H9 (cell line): ENCODE results near the gene TSC2. TPM values are rescaled to one million over a fixed set of nuclear protein-coding genes. Genes with fewer than 3 reads are reported as not detected.

ENCODE experiments used
- DNase-seq: peaks from one replicate; pipeline ENCODE4 v3.0.0-alpha.2; 2017
- H2AFZ ChIP-seq: one replicate; pipeline ENCODE4 v1.6.1; 2013; ENCODE audit warnings: mild to moderate bottlenecking, low read length, control low read depth, moderate library complexity
- H2AK5ac ChIP-seq: 2 replicates; pipeline ENCODE4 v1.6.1; 2013; ENCODE audit warnings: low read length, control low read depth, mixed read lengths; ENCODE audit not compliant: insufficient read length
- H2BK120ac ChIP-seq: one replicate; pipeline ENCODE4 v1.6.1; 2013; ENCODE audit warnings: low read depth, mild to moderate bottlenecking, low read length, control low read depth, inconsistent platforms; ENCODE audit not compliant: poor library complexity, severe bottlenecking
- H2BK12ac ChIP-seq: 2 replicates; pipeline ENCODE4 v1.6.1; 2013; ENCODE audit warnings: low read length, control low read depth, mixed read lengths, low read depth; ENCODE audit not compliant: insufficient read length
- H2BK15ac ChIP-seq: 2 replicates; pipeline ENCODE4 v1.6.1; 2013; ENCODE audit warnings: low read depth, low read length, control low read depth
- H2BK20ac ChIP-seq: one replicate; pipeline ENCODE4 v1.6.1; 2013; ENCODE audit warnings: low read depth, mild to moderate bottlenecking, low read length, control low read depth, inconsistent platforms; ENCODE audit not compliant: poor library complexity, severe bottlenecking
- H2BK5ac ChIP-seq: 2 replicates; pipeline ENCODE4 v1.6.1; 2013; ENCODE audit warnings: low read length, control low read depth, mixed read lengths; ENCODE audit not compliant: insufficient read length
- H3K14ac ChIP-seq: 2 replicates; pipeline ENCODE4 v1.6.1; 2013; ENCODE audit warnings: low read length, control low read depth; ENCODE audit not compliant: insufficient read depth
- H3K18ac ChIP-seq: 2 replicates; pipeline ENCODE4 v1.6.1; 2013; ENCODE audit warnings: low read depth, mild to moderate bottlenecking, mixed read lengths, low read length, control low read depth; ENCODE audit not compliant: insufficient read length
- H3K23ac ChIP-seq: 2 replicates; pipeline ENCODE4 v1.6.1; 2013; ENCODE audit warnings: low read length, control low read depth, mixed read lengths, low read depth; ENCODE audit not compliant: insufficient read length
- H3K23me2 ChIP-seq: 2 replicates; pipeline ENCODE4 v1.6.1; 2013; ENCODE audit warnings: low read depth, mild to moderate bottlenecking, mixed read lengths, low read length, control low read depth; ENCODE audit not compliant: insufficient read length, poor library complexity, severe bottlenecking
- H3K27ac ChIP-seq: 2 replicates; pipeline ENCODE4 v1.5.1; 2013; ENCODE audit warnings: low read length, control low read depth, mixed read lengths, low read depth; ENCODE audit not compliant: insufficient read length
- H3K27me3 ChIP-seq: 2 replicates; pipeline ENCODE4 v1.6.1; 2013; ENCODE audit warnings: low read length, control low read depth, inconsistent platforms; ENCODE audit not compliant: insufficient read depth
- H3K4ac ChIP-seq: 2 replicates; pipeline ENCODE4 v1.6.1; 2013; ENCODE audit warnings: low read depth, mild to moderate bottlenecking, control low read depth, inconsistent platforms, low read length, moderate library complexity
- H3K4me1 ChIP-seq: 2 replicates; pipeline ENCODE4 v1.6.1; 2013; ENCODE audit warnings: low read length, control low read depth, inconsistent platforms; ENCODE audit not compliant: insufficient read depth
- H3K4me2 ChIP-seq: 2 replicates; pipeline ENCODE4 v1.6.1; 2013; ENCODE audit warnings: low read length, control low read depth, mixed read lengths; ENCODE audit not compliant: insufficient read length, insufficient read depth
- H3K56ac ChIP-seq: 2 replicates; pipeline ENCODE4 v1.6.1; 2013; ENCODE audit warnings: low read depth, mild to moderate bottlenecking, mixed read lengths, low read length, control low read depth; ENCODE audit not compliant: insufficient read length
- H3K79me1 ChIP-seq: 2 replicates; pipeline ENCODE4 v1.6.1; 2013; ENCODE audit warnings: low read depth, mild to moderate bottlenecking, moderate library complexity, low read length, control low read depth, inconsistent platforms; ENCODE audit not compliant: insufficient read depth, poor library complexity, severe bottlenecking
- H3K79me2 ChIP-seq: 2 replicates; pipeline ENCODE4 v1.6.1; 2013; ENCODE audit warnings: low read length, control low read depth, inconsistent platforms; ENCODE audit not compliant: insufficient read depth
- H3K9ac ChIP-seq: 2 replicates; pipeline ENCODE4 v1.6.1; 2013; ENCODE audit warnings: low read length, control low read depth, mixed read lengths; ENCODE audit not compliant: insufficient read length; ENCODE audit errors: extremely low read depth
- H3K9me3 ChIP-seq: one replicate; pipeline ENCODE4 v1.6.1; 2013; ENCODE audit warnings: low read depth, low read length, inconsistent platforms; ENCODE audit not compliant: control insufficient read depth
- H3T11ph ChIP-seq: one replicate; pipeline ENCODE4 v1.6.1; 2013; ENCODE audit warnings: mild to moderate bottlenecking, low read length, control low read depth, inconsistent platforms
- H4K20me1 ChIP-seq: one replicate; pipeline ENCODE4 v1.6.1; 2013; ENCODE audit not compliant: control insufficient read depth, insufficient read length, insufficient read depth
- H4K5ac ChIP-seq: 2 replicates; pipeline ENCODE4 v1.6.1; 2013; ENCODE audit warnings: low read depth, mild to moderate bottlenecking, mixed read lengths, low read length, control low read depth; ENCODE audit not compliant: insufficient read length
- H4K8ac ChIP-seq: replicated peaks from 2 replicates; pipeline ENCODE4 v1.6.1; 2013; ENCODE audit warnings: low read length, control low read depth, mixed read lengths, low read depth; ENCODE audit not compliant: insufficient read length
- H4K91ac ChIP-seq: 2 replicates; pipeline ENCODE4 v1.6.1; 2013; ENCODE audit warnings: low read depth, mild to moderate bottlenecking, moderate library complexity, mixed read lengths, low read length, control low read depth; ENCODE audit not compliant: insufficient read length
- H3K27ac Mint-ChIP-seq, 3 experiments: 2 replicates in 2 of 3; 3 replicates in 1 of 3; pipeline ENCODE4 v1.8.0; 2020 to 2021; ENCODE audit warnings: mixed read lengths in 3 of 3, mild to moderate bottlenecking in 1 of 3, moderate library complexity in 1 of 3
- H3K27me3 Mint-ChIP-seq: 2 replicates; pipeline ENCODE4 v1.8.0; 2021; ENCODE audit warnings: low read depth, mild to moderate bottlenecking, moderate library complexity, mixed read lengths
- H3K36me3 Mint-ChIP-seq, 3 experiments: 2 replicates in 2 of 3; 3 replicates in 1 of 3; pipeline ENCODE4 v1.8.0; 2020 to 2021; ENCODE audit warnings: low read depth in 3 of 3, mixed read lengths in 3 of 3; ENCODE audit not compliant: insufficient read depth in 1 of 3
- H3K4me1 Mint-ChIP-seq, 2 experiments: 2 replicates each; pipeline ENCODE4 v1.8.0; 2020; ENCODE audit warnings: mixed read lengths in 2 of 2
- H3K4me3 Mint-ChIP-seq, 2 experiments: 2 replicates in 1 of 2; 3 replicates in 1 of 2; pipeline ENCODE4 v1.8.0; 2020 to 2021; ENCODE audit warnings: mild to moderate bottlenecking in 2 of 2, mixed read lengths in 2 of 2, moderate library complexity in 1 of 2
- H3K9me3 Mint-ChIP-seq, 2 experiments: 2 replicates in 1 of 2; 3 replicates in 1 of 2; pipeline ENCODE4 v1.8.0; 2020; ENCODE audit warnings: mild to moderate bottlenecking in 2 of 2, mixed read lengths in 2 of 2, moderate library complexity in 1 of 2
- WGBS: extraction: QIAGEN DNeasy Blood & Tissue Kit; methylation state at CpG from one replicate; pipeline ENCODE4 v1.1.7; 2013; ENCODE audit warnings: missing lambda C conversion rate, low lambda C conversion rate, mixed read lengths; ENCODE audit not compliant: insufficient read length; ENCODE audit errors: extremely low coverage; 5-methylcytosine and 5-hydroxymethylcytosine counted together
- total RNA-seq: library from RNA; stranded (reverse); gene quantifications from 2 replicates; pipeline ENCODE4 v1.2.1, GENCODE V29; 2021
- TF ChIP-seq, protein P1 (sequence below): fragments of 200-600 bp; sonication (generic); conservative IDR thresholded peaks from 3 replicates; pipeline ENCODE4 v1.8.0; 2021; ENCODE audit warnings: antibody characterized with exemption, mild to moderate bottlenecking

Gene TSC2
- total RNA-seq, 1 experiment from 2014 or later: 122 TPM

DNA sequence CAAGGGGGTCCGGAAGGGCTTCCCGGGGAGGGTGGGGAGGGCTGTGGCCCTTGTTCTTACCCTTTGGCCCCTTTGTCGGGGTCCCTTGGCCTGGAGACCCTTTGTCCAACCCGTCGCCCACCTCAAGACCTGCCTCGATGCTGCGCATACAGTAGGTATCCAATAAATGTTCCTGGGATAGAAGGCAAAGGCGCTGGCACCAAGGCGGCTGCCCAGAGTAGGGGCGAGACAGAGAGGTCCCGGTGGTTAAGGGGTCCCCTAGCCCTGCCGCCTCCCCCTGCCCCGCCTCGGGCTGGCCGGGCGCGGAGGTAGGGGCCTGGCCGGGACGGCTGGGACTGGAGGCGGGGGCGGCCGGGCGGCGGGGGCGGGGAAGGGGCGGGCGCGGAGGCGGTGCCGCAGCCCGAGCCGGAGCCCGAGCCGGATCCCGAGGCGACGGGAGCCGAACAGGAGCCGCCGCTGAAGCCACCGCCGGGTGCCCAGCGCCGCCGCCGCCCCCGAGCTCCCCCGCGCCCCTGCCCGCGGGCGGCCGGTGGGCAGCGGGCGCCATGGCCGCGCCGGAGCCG, 21.2 kb upstream of the TSC2 start, which contains the start of gene NHERF2:
Gene NHERF2, plus strand, starts transcription at position 442 of the 563 bp plus-strand sequence. Its CDS starts 104 bp downstream, at position 546.
- Histone ChIP-seq H2BK120ac (no peak within 1 kb of the TSS), H3K9ac (no peak within 1 kb of the TSS), H3K18ac (no peak within 1 kb of the TSS), H3K23me2 (peaks cover 7% of the 10 kb centered on the region), H2BK5ac (no peak within 1 kb of the TSS), H4K91ac (no peak within 1 kb of the TSS), H3K9me3 (no peaks in the 10 kb centered on the region), H3K79me2 (no peaks in the 10 kb centered on the region), H2BK20ac (no peak within 1 kb of the TSS), H3K79me1 (no peaks in the 10 kb centered on the region), H3K14ac (no peak within 1 kb of the TSS), H2BK12ac (no peak within 1 kb of the TSS), H4K8ac (no peak within 1 kb of the TSS), H3K23ac (no peak within 1 kb of the TSS), H3K27ac (no peak within 1 kb of the TSS), H3K56ac (no peak within 1 kb of the TSS), H3K4ac (no peak within 1 kb of the TSS), H3K4me2 (peak within 1 kb of the TSS; percentile 52), H4K5ac (no peak within 1 kb of the TSS), H3T11ph (no peak within 1 kb of the TSS), H2AFZ (no peak within 1 kb of the TSS), H2AK5ac (no peak within 1 kb of the TSS), H4K20me1 (no peaks in the 10 kb centered on the region), H3K27me3 (peaks cover 7% of the 10 kb centered on the region; the same call in 1 of the 2 replicates), H2BK15ac (no peak within 1 kb of the TSS), H3K4me1 (no peaks in the 10 kb centered on the region; the same call in 1 of the 2 replicates)
- peaks cover 47% of the 10 kb centered on the region for H3K27me3 Mint-ChIP-seq
- H3K36me3 Mint-ChIP-seq: no peaks in the 10 kb centered on the region
- H3K27ac Mint-ChIP-seq: no peak within 1 kb of the TSS; a peak in 1 of 7 replicates
- peaks cover 12 to 14% of the 10 kb centered on the region in 2 experiments for H3K4me1 Mint-ChIP-seq
- peak within 1 kb of the TSS; percentile 71 to 84 for H3K4me3 Mint-ChIP-seq
- no peak for DNase-seq
- TF ChIP-seq, protein P1, sequence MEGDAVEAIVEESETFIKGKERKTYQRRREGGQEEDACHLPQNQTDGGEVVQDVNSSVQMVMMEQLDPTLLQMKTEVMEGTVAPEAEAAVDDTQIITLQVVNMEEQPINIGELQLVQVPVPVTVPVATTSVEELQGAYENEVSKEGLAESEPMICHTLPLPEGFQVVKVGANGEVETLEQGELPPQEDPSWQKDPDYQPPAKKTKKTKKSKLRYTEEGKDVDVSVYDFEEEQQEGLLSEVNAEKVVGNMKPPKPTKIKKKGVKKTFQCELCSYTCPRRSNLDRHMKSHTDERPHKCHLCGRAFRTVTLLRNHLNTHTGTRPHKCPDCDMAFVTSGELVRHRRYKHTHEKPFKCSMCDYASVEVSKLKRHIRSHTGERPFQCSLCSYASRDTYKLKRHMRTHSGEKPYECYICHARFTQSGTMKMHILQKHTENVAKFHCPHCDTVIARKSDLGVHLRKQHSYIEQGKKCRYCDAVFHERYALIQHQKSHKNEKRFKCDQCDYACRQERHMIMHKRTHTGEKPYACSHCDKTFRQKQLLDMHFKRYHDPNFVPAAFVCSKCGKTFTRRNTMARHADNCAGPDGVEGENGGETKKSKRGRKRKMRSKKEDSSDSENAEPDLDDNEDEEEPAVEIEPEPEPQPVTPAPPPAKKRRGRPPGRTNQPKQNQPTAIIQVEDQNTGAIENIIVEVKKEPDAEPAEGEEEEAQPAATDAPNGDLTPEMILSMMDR: no peak
- WGBS: no CpG with 5 or more reads among the region's 59 CpGs
- H3K9me3 Mint-ChIP-seq: peaks cover 0 to 5% of the 10 kb centered on the region in 2 experiments; a peak in 3 of 5 replicates
